Measurements from ENCODE around the gene TMCC1.

GRCh38 chr3:129888771-129889170, 4.7 kb downstream of the TMCC1 start:
- no peak for TF ChIP-seq CTCF (IDR thresholded peaks at IDR 0.05)
- TF ChIP-seq POLR2A (IDR thresholded peaks at IDR 0.05): no peak

Data from right lobe of liver (tissue), 4 donors.